ENCODE data around the gene ENOX2.
"Not testable (repeated sequence)": the region's sequence is repeated elsewhere in the genome, so short reads cannot be mapped to it uniquely, and the experiment has no call there.

Gene ENOX2

DNA sequence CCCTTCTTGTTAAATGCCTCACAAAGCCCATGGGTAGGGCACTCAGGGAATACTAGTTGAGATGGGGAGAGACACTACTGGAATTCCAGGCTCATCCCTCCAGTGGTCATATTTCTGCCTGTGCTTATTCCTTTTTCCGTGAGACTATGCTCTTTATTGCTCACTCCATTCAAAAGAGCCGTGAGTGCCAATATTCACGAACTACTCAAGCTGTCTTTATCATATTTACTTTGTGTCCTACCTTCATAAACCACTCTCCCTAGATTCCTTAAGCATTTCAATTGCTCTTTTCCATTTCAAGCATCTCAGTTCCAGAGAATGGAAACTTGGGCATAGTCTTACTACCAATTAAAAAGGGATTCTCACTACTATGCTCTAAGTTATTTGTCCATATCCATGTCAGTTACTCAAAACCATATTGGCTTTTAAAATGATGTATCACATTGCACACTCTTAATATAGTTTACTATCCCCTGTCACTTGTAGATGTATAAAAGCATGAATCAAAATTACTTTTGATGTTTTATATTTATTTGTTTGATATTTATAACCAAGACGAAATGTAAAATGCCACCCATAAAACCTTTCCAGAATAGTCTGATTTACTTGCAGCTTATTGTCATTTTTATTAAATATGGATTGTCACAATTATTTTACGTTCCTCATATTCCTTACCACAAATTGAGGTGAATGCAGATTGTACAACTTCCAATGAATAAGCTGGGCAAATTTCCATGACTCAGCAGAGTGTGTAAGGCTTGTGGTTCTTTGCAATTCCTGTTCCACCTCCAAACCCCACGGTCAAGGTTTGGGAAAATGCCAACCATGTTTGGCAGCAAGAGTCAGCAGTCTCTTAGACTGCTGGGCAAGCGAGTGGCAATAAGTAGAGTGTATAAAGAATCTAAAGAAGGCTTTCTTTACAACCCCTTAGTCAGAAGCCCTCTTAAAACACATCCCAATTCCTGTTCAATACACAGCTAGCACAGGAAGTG lies 24.4 kb downstream of the ENOX2 start:
- no peak for DNase-seq

DNA sequence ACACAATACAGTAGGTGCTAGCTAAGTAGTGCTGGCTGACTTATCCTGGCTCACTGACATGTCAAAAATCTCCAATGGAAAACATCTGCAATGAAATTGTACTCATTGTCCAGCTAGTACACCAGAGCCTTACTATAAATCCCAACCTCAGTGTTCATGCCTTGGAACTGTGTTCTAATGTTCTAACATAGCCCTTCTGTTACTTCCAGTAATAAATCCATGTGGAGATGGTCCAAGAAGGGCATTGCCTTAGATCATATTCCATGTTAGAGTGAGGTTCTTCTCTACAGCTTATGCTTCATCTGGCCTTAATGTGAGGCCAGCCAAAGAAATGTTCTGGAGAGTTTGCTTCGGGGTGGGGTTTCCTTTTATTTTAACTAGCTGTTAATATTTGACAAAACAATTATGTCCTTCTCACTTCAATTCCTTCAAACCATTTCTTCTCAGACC lies 25.1 kb downstream of the ENOX2 start:
- no peak for DNase-seq

DNA sequence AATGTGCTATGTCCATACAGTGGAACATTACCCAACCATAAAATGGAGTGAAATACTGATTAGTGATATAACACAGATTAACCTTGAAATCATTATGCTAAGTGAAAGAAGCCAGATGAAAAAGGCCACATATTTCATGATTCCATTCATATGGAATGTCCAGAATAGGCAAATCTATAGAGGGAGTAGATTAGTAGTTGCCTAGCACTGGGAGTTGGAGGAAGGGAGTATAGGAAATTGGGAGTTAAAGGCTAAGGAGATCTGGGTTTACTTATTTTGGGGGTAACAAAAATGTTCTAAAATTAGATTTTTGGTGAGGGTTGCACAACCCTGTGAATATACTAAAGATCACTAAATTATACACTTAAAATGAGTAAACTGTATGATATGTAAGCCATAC lies 26.8 kb downstream of the ENOX2 start:
- no peak for DNase-seq

DNA sequence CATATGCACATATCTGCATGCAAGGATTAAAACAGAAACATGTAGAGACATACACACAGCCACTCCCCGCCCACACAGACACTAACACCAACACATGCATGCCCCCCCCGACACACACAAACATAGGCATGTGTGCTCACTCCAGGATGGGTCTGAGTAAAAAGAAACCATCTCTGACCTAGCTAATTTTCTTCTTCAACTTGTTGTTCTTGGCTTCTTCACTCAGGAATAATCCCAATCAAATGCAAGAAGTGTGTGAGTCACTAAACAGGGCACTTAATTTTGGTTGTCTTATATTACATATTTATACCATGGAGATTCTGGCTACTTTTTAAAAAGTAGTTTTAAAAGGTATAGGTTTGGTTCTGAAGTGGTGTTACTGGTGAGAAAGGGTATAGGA lies 28.3 kb downstream of the ENOX2 start:
- no peak for DNase-seq

DNA sequence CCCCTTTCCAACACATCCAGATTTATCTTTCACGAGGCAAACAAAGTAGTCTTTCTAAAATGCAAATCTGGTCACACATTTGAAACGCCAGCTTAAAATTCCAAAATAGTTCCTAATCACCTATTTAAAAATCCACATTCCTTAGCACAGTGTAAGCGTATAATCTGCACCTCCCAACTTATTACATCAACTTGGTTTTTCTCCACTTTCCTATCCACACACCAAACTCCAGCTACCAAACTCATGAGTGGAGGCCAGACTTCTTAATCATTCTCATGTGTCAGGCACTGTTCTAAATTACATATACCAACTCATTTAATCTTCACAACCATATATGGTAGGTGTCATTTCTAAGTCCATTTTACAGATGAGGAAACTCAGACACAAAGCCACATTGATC lies 33.8 kb downstream of the ENOX2 start:
- DNase-seq: no peak

DNA sequence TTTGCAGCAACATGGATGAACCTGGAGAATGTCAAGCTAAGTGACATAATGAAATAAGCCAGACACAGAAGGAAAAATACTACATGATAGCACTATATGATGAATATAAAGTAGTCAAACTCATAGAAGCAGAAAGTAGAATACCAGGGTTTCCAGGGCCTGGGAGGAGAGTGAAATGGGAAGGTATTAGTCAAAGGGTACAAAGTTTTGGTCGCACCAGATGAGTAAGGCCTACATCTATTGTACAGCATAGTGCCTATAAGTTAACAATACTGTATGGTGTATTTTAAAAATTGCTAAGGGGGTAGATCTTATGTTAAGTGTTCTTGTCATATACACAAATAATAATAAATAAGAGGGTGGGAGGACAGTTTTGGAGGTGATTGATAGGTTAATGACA lies 41.5 kb downstream of the ENOX2 start:
- DNase-seq: no peak

DNA sequence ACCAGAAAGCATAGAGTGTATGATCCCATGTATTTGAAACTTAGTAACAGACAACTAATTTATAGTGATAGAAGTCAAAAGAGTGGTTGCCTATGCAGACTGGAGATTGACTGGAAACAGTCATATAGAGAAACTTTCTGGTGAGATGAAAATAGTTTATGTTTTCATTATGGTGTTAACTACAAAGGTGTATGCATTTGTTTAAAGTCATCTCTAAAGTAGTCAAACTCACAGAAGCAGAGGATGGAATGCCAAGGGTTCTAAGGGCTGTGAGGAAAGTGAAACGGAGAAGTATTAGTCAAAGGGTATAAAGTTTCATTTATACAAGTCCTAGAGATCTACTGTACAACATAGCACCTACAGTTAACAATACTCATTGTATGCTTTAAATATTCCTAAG lies 45.8 kb downstream of the ENOX2 start:
- no peak for DNase-seq

DNA sequence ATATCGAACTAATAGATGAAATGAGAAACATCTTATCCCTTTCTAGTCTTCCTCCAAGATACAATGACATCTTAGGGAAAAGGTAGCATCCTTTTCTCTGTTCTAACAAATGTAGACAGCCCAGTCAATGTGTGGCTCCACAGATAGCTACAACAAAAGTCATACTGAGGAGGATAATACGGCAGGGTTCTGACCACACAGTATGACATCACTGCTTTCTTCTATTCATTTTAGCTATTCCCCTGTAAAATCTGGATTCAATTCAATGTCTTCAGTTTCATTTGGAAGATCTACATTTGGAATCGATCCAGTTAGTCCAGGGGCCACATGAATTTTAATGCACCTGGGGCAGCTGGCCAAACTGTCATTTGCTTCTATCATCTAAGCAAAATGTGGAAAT lies 51.4 kb downstream of the ENOX2 start:
- no peak for DNase-seq

DNA sequence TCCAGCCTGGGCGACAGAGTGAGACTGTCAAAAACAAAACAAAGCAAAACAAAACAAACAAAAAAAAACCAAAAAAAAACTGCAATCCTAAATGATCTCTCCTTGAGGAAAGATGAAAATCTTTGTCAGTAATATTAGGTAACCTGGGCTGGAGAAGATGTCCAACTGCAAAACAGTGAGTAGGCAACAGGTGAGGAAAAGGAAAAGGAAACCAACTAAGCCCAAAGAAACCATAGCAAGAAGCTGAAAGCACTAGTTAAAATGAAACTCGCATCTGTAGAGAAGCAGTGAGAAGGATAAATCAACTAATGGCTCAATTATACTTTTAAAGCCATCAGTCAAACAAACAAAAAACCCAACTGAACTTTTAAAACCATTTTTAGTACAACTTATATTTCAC lies 54.2 kb downstream of the ENOX2 start:
- DNase-seq: no peak

DNA sequence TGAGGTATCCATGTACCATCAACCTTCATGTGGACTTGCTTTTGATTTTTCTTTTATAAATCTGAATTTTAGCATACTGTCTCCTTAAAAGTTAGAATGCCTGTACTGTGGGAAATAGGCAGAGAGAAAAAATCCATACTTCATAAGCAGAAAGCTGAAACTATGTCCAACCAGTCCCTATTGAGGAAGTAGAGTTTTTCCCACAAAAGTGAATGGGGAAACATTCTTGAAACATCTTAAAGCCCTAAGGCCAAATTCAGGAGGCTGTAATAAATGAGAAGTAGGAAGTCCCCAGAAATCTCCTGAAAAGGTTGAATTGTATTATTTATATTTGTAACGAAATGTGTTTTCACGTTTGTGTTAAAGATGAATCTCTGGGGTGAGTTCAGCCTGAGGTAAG lies 56.3 kb downstream of the ENOX2 start:
- DNase-seq: no peak

DNA sequence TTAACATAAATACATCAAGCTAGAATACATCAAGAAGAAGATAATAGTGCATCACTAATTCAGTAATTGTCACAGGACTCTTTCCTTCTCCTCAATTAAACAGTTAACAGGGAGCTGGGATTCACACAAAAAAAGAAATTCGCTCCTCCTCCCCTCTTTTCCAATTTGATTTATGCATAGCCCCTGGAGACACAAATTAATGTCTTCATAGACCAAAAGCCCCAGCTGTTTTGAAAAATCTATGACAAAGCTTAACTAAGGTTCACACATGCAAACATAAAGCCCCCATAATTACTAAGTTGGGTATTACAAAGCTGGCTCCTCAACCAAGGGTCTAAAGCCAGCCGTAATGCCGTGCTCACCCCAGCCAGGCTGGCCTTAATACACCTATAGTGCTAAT lies 61.2 kb downstream of the ENOX2 start:
- no peak for DNase-seq

DNA sequence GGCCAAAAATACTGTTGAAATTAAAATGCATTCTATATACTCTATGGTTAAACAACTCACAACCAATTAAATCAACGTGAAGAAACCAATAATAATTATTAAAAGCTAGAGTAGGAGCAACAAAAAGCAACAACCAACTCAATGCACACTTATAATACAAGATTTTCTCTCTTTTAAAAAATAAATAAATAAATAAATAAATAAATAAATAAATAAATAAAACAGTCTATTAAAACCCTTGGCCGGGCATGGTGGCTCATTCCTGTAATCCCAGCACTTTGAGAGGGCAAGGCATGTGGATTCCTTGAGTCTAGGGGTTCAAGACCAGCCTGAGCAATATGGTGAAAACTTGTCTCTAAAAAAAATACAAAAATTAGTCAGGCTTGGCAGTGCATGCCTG lies 62.7 kb downstream of the ENOX2 start:
- no peak for DNase-seq

DNA sequence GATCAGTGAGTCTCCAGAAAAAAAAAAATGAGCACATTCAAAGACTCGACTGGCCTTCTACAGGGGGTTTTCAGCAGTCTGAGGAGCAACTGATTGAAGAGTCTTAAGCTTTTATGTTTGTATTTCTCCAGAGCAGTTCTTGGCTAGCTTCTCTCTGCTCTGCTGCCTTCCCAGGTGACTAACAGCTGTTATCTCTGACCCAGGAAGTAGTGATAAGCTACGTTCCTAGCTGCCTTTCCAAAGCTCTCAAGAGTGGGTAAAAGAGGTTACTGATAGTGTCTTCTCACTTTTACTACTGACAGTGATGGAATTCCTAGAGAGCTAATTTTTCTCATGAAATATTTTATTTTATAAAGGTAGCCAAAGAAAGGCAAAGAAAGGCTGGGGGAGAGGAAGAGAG lies 66.6 kb downstream of the ENOX2 start:
- DNase-seq: no peak

DNA sequence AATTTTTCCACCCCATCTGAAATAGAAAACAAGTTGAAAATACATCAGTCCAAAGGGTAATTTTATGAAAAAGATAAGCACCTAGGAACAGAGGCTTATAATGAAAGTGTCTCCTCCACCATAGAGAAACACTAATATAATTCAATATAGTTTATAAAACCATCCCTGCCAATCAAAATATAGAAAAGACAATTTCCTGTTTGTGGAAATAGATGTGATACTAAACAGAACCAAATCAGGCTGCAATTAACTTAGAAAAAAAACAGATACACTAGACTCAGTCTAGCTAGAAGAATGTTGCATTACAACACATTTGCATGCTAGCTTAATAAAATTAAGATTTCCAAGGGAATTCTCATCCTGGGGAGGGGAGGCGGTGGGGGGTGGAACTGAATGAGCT lies 68.2 kb downstream of the ENOX2 start:
- DNase-seq: no peak

DNA sequence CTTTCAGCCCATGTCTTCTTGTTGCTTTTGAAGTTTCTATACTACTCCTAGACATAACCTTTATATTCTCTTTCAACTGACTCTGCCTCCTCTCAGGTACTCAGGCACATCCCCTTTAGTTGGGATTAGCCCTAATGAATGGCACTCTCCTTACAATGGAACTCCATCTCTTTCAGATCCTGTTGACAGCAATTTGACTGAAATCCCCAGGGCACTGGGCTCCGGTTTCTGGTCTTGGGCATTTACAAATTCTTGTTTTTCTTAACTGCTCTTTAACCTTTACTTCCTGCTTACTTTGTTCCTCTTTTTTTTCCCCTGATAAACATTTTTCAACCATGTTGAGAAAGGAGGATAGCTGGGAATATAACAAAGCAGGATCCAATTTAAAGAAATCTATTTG lies 68.9 kb downstream of the ENOX2 start:
- DNase-seq: no peak

DNA sequence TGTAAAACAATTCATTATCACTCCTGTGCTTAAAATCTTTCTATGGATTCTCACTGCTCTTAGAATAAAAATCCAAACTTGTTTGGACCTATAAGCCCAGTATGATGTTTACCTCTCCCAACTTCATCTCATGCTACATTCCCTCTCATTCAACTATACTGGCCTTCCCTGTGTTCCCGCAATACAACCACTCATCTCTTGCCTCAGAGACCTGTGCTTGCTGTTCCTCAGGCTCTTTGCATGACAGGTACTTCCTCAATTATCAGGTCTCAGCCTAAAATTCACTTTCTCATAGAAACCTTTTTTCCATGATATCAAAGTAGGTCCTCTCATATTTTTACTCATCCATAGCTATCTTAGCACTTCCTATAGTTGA lies 71.7 kb downstream of the ENOX2 start:
- no peak for DNase-seq

DNA sequence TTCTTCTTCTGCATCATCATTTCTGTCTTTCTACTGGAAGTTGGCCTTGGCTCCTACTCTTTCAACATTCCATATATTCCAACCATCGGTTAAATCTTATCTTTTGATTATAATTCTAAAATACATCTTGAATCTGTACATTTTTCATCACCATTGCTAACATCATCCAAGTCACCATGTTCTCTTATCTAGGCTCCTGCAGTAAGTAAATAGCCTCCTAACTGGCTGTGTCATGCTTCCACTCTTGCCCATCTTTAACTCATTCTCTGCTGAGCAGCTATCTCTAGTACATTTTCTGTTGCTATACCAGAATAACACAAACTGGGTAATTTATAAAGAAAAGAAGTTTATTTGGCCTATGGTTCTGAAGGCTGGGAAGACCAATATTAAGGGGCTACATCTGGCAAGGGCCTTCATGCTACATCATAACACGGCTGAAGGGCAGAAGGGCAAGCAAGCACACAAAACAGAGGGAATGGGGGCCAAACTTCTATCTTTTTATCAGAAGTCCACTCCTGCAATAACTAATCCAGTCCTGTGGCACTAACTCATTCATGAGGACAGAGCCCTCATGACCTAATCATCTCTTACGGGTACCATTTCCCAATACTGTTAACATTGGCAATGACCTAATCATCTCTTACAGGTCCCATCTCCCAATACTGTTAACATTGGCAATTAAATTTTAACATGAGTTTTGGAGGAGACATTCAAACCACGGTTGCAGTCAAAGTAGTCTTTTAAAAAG lies 72.2 kb downstream of the ENOX2 start:
- DNase-seq: no peak

DNA sequence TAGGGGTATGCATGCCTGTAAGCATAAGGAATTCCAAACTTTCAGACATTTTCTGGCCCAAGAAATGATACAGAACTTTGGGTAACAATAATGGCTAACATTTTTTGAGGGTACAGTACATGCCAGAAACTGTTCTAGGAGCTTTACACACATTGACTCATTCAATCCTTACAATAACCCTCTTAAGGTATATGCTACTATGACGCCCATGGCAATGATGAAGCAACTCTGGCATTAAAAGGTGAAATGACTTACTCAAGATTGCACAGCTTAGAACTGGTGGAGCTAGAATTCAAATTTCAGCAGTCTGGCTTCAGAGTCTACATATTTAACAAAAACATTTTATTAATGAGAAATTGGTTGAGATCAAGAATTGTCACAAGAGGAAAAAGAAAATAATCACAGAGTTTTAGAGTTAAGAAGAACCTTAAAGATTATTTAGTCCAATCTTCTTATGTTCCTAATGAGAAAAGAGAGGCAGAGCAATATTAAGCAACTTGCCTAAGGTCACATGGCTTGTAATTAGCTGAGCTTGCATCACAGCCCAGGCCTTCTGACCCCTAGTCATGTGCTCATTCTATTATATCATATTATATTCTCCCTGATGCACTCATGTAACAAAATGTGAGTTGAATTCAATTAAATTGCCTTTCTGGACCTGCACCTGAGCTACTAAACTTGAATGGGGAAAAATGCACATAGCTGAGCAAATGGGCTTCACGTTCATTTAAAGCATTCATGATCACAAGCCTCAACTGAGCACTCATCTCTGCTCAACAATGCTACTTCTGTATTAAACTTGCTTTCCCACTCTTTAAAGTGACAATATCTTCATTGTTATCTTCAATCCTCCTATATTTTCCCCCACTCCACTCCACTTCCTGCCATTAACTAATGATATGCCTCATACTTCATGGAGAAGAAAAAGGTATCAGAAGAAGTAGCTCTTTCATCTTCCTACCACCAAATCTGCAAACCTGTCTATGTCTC lies 73.2 kb downstream of the ENOX2 start:
- DNase-seq: no peak

DNA sequence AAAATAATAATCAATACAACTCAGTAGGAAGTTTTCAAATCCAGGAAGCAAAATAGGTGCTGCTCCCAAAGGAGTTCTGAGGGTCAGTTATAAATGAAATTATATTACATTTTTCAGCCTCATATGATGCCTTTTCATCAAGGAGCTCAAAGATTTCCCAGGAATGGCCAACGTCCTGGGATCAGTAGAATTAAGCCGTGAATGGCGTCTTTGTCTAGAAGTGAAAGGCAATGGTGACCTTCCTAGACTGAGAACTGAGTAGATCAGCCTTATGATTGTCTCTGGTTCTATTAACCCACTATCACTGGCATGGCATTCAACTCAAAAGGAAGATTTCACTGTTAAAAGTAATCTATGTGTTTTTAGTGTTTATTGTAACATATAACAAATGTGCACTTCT lies 74.4 kb downstream of the ENOX2 start:
- DNase-seq: no peak

DNA sequence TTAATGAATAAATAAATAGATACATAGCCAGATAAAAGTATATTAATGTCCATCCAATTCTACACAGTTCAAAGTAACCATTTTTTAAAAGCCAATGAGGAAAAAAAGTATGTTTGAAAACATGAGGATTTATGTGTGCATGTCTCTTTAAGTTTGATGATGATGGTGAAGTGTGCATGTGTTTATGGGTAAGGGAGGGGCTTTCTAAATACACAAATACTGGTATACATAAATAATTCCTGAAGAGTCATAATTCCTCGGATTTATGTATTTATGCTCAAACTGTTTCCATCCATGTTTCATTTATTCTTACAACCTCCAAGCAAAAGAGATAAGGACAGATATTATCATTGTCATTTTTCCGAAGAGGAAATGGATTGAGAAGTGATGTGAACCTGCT lies 75.4 kb downstream of the ENOX2 start:
- no peak for DNase-seq

DNA sequence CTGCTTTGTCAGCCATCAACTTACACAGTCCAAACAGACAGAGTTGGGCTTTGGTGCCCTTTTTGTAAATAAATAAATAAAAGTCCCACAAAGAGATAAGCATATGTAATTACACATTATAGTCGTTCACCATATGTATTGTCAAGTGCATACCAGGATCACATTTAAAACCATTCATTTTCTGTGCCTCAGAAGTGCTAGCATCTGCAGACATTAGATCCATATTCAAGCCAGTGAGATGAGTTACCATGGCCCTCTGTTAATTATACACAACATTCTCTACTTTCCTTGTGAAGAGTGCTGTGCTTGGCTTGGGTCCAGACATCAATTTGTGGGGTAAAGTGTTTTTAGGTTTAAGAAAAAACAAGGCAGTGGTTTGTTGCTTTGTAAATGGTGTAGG lies 76.8 kb downstream of the ENOX2 start:
- DNase-seq: no peak

DNA sequence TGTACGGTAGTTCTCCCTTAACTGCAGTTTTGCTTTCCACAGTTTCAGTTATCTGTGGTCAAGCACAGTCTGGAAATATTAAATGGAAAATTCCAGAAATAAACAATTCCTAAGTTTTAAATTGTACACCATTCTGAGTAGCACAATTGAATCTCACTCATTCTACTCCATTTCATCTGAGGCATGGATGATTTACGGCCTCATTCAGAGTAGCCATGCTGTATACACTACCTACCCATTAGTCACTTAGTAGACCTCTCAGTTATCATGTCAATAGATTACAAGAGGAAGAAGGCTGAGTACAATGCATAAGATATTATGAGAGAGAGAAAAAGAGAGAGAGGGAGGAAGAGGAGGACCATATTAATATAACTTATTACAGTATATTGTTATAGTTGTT lies 77.5 kb downstream of the ENOX2 start:
- DNase-seq: no peak

DNA sequence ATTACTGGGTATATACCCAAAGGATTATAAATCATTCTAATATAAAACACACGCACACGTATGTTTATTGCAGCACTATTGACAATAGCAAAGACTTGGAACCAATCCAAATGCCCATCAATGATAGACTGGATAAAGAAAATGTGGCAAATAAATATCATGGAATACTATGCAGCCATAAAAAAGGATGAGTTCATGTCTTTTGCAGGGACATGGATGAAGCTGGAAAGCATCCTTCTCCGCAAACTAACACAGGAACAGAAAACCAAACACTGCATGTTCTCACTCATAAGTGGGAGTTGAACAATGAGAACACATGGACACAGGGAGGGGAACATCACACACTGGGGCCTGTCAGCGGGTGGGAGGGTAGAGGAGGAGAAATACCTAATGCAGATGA lies 83.6 kb downstream of the ENOX2 start:
- not testable (repeated sequence) for DNase-seq
